Suprapubic skin (tissue), 4 donors: ENCODE measurements around the gene FAM78B. TPM values are rescaled to one million over a fixed set of nuclear protein-coding genes. Genes with fewer than 3 reads are reported as not detected.

Source experiments
- DNase-seq, 2 donors: peaks; one replicate each; pipeline ENCODE4 v3.0.0-alpha.2; 2019; ENCODE audit warnings: low spot score in 2 of 2
- H3K27ac ChIP-seq: fragments of 200-600 bp; sonication (generic); one replicate; pipeline ENCODE4 v1.5.1; 2019
- H3K27me3 ChIP-seq: fragments of 200-600 bp; sonication (generic); one replicate; pipeline ENCODE4 v1.5.1; 2019
- H3K36me3 ChIP-seq: fragments of 200-600 bp; sonication (generic); one replicate; pipeline ENCODE4 v1.5.1; 2019
- H3K4me1 ChIP-seq: fragments of 200-600 bp; sonication (generic); one replicate; pipeline ENCODE4 v1.5.1; 2019
- H3K4me3 ChIP-seq: fragments of 200-600 bp; sonication (generic); one replicate; pipeline ENCODE4 v1.5.1; 2019; ENCODE audit warnings: mild to moderate bottlenecking
- H3K9me3 ChIP-seq: fragments of 200-600 bp; sonication (generic); one replicate; pipeline ENCODE4 v1.5.1; 2019
- EP300 ChIP-seq: sonication (generic); formaldehyde crosslinking; IDR thresholded peaks from one replicate; pipeline ENCODE4 v1.6.1; 2017; ENCODE audit warnings: antibody characterized with exemption
- POLR2A ChIP-seq, 2 donors: fragments of 450-650 bp; IDR thresholded peaks; one replicate each; pipeline ENCODE4 v1.6.1; 2017; ENCODE audit warnings: antibody characterized with exemption in 2 of 2, mild to moderate bottlenecking in 2 of 2, moderate library complexity in 2 of 2
- POLR2AphosphoS5 ChIP-seq, 3 donors: sonication (generic); formaldehyde crosslinking; IDR thresholded peaks; one replicate each; pipeline ENCODE4 v1.6.1; 2017; ENCODE audit warnings: antibody characterized with exemption in 3 of 3
- WGBS: methylation state at CpG from one replicate; pipeline ENCODE4 v1.1.5; 2018; 5-methylcytosine and 5-hydroxymethylcytosine counted together
- total RNA-seq, 4 donors: library from RNA; depleted of rRNA; stranded (reverse); fragments of >200 nt; gene quantifications; one replicate each; pipeline ENCODE4 v1.1.0, GENCODE V29; 2016
- TF ChIP-seq, protein P1 (sequence below), 2 donors: fragments of 200-600 bp in 1 of 2; fragments of 450-650 bp in 1 of 2; sonication (generic) in 1 of 2; IDR thresholded peaks; one replicate each; pipeline ENCODE4 v1.5.1; 2016 to 2019; ENCODE audit warnings: antibody characterized with exemption in 2 of 2, mild to moderate bottlenecking in 1 of 2, moderate library complexity in 1 of 2

The FAM78B gene
- total RNA-seq, 4 donors from 2014 or later, result 0.72 to 1.9 (median 1.3) TPM

DNA sequence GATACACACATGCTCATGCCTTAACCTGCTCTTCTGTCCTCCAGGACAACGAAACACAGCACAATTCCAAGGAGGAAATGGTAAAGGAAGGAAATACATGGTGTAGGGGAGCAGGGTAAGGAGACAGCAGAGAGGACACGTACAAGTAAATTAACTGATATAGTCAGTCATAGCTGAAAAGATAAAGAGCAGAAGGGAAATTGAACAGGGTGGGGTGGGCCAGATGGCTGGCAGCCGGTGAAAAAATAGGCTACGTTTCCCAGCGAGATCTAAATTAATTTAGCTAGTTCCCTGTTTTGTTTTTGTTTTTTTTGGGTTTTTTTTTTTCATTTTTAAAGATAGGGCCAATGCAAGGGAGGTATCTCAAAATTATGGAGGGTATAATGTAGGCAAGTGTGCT is 109.2 kb downstream of the FAM78B start:
- WGBS, result 35% methylated on average over 5 of the region's 5 CpGs
- TF ChIP-seq POLR2AphosphoS5 (IDR thresholded peaks at IDR 0.05) (no peak), POLR2A (IDR thresholded peaks at IDR 0.05) (no peak), EP300 (no peak)
- TF ChIP-seq, protein P1, sequence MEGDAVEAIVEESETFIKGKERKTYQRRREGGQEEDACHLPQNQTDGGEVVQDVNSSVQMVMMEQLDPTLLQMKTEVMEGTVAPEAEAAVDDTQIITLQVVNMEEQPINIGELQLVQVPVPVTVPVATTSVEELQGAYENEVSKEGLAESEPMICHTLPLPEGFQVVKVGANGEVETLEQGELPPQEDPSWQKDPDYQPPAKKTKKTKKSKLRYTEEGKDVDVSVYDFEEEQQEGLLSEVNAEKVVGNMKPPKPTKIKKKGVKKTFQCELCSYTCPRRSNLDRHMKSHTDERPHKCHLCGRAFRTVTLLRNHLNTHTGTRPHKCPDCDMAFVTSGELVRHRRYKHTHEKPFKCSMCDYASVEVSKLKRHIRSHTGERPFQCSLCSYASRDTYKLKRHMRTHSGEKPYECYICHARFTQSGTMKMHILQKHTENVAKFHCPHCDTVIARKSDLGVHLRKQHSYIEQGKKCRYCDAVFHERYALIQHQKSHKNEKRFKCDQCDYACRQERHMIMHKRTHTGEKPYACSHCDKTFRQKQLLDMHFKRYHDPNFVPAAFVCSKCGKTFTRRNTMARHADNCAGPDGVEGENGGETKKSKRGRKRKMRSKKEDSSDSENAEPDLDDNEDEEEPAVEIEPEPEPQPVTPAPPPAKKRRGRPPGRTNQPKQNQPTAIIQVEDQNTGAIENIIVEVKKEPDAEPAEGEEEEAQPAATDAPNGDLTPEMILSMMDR (IDR thresholded peaks at IDR 0.05), result no peak
- Histone ChIP-seq H3K4me1 (no peaks in the 10 kb centered on the region), H3K27ac (no peak overlapping the region), H3K9me3 (no peaks in the 10 kb centered on the region), H3K27me3 (no peaks in the 10 kb centered on the region), H3K4me3 (no peak overlapping the region), H3K36me3 (no peaks in the 10 kb centered on the region)
- no peak for DNase-seq

DNA sequence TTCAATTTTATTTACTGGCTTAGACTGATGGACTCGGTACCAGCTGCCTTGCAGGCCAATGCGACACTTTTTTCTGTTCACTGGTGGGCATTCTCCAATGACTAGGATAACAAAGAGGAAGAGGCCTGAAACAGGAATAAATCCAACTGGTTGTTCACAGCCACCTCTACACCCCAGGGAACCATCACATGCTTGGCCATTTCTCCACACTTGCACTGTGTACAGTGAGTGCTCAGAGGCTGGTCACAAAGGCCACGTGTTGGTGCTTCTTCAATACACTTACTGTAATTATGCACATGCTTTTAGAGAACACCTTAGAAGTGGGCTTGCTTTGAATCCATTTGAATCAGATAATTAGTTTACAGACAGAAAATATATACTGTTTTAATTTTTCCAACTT is 113.4 kb downstream of the FAM78B start:
- 80% methylated on average over 3 of the region's 3 CpGs for WGBS
- H3K9me3 ChIP-seq, result no peaks in the 10 kb centered on the region
- H3K4me3 ChIP-seq, result no peak overlapping the region
- no peak for DNase-seq
- no peaks in the 10 kb centered on the region for H3K36me3 ChIP-seq
- H3K27me3 ChIP-seq, result no peaks in the 10 kb centered on the region
- no peaks in the 10 kb centered on the region for H3K4me1 ChIP-seq
- H3K27ac ChIP-seq, result no peak overlapping the region
- no peak for TF ChIP-seq POLR2AphosphoS5 (IDR thresholded peaks at IDR 0.05)
- TF ChIP-seq EP300, result no peak
- TF ChIP-seq, protein P1 (IDR thresholded peaks at IDR 0.05), result no peak
- no peak for TF ChIP-seq POLR2A (IDR thresholded peaks at IDR 0.05)

DNA sequence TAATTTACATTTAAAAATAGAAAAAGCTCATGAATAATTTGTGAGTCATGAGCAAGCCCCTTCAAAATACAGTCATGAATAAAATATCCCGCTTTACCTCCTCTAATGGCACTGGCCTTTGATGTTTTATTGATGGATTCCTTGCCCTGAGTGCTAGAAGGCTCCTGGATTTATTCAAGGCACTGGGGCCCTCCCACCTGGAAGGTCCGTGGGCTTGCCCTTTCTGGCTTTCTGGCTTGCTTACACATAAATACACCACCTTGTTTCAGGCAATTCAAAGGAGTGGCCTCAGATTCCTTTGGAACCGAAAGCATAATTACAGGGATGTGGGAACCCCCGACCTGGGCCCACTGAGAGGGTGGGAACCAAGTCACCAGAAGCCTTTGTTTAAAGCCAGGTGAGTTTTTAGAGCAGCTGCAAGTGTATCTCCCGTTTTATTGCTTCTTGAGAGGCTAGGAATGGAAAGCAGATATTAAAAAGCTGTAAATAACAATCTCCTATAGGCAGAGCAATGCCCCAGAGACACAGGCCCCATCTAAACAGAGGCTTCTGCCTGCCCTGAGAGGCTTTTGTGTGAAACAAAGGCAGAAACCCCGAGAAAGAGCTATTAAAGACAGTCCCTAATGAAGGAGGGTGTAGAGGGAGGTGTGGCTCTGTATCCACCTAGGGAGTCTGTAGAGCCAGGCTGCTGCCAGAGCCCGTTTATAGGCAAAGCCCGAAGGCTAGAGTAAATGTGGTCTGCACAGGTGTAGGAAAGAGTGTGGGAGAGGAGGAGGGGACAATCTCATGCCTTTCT is 126.4 kb downstream of the FAM78B start:
- H3K4me1 ChIP-seq, result no peaks in the 10 kb centered on the region
- H3K9me3 ChIP-seq, result no peaks in the 10 kb centered on the region
- no peak overlapping the region for H3K27ac ChIP-seq
- WGBS, result 33% methylated on average over 8 of the region's 8 CpGs
- no peaks in the 10 kb centered on the region for H3K36me3 ChIP-seq
- TF ChIP-seq, protein P1 (IDR thresholded peaks at IDR 0.05), result no peak
- TF ChIP-seq POLR2AphosphoS5 (IDR thresholded peaks at IDR 0.05) (no peak), EP300 (no peak), POLR2A (IDR thresholded peaks at IDR 0.05) (no peak)
- DNase-seq, result no peak
- H3K27me3 ChIP-seq, result no peaks in the 10 kb centered on the region
- H3K4me3 ChIP-seq, result no peak overlapping the region

DNA sequence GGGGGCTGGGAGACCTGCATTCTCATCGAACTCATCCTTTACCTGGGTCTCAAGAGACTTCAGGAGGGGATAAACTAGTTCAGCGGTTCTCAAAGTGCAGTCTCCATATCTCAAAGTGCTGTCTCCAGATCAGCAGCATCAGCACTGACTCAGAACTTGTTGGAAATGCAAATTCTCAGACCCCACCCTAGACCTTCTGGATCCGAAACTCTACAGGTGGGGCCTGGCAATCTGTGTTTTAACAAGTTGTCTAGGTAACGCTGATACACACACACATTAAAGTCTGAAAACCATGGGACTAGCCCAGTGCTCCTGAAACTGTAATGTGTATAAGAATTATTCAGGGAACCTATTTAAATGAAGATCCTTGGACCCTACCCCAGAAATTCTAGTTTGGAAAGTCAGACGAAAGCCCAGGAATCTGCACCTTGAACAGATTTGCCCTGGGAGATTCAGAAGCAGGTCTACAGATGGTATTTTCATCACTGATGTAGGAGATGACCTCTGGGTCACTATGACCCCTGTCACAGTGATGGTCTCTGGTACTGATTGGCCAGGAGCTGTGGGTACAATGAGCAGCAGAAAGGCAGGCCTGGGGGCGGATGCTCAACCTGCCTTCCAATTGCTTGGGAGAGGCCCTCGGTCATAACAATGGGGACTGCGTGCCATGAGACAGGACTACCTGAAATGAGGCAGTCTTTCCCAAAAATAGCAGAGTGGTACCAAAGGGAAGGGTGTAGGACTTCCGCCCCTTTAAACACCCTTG is 127.2 kb downstream of the FAM78B start:
- Histone ChIP-seq H3K36me3 (no peaks in the 10 kb centered on the region), H3K9me3 (no peaks in the 10 kb centered on the region), H3K27me3 (no peaks in the 10 kb centered on the region), H3K27ac (no peak overlapping the region), H3K4me1 (no peaks in the 10 kb centered on the region), H3K4me3 (no peak overlapping the region)
- 63% methylated on average over 6 of the region's 9 CpGs for WGBS
- no peak for DNase-seq
- no peak for TF ChIP-seq EP300
- no peak for TF ChIP-seq POLR2A (IDR thresholded peaks at IDR 0.05)
- TF ChIP-seq, protein P1 (IDR thresholded peaks at IDR 0.05), result no peak
- no peak for TF ChIP-seq POLR2AphosphoS5 (IDR thresholded peaks at IDR 0.05)

DNA sequence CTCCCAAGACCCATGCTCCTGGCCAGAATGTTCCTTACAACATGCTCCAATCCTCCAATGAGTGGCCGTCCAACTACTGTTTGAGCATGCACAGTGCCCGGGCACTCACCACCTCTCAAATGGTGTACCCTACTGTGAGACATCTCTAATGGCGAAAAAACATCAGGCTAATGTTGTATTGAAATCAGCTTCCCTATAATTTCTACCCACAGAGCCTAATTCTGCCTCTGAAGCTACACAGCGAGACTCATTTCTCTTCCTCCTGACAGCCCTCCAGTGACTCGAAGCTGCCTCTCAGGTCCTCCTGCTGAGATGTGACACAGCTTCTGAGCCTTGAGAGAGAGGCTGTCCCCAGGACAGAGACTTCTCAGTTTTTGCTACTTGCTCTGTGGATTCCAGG is 130.7 kb downstream of the FAM78B start:
- WGBS, result 84% methylated on average over 5 of the region's 5 CpGs
- H3K4me1 ChIP-seq, result peaks cover 4% of the 10 kb centered on the region
- no peak for TF ChIP-seq POLR2AphosphoS5 (IDR thresholded peaks at IDR 0.05)
- no peak for TF ChIP-seq POLR2A (IDR thresholded peaks at IDR 0.05)
- TF ChIP-seq EP300, result no peak
- TF ChIP-seq, protein P1 (IDR thresholded peaks at IDR 0.05), result no peak

More for the DNA sequence above, 130.7 kb downstream of the FAM78B start:
- Histone ChIP-seq H3K27ac (no peak overlapping the region), H3K4me3 (no peak overlapping the region), H3K27me3 (no peaks in the 10 kb centered on the region), H3K36me3 (no peaks in the 10 kb centered on the region), H3K9me3 (no peaks in the 10 kb centered on the region)
- DNase-seq, result no peak
